DMS 273 (cell line): Measurements from ENCODE around the gene SVOP.
"Not testable (repeated sequence)": the region's sequence is repeated elsewhere in the genome, so short reads cannot be mapped to it uniquely, and the experiment has no call there.

Experiments
- DNase-seq: peaks from one replicate; lab custom pipeline; 2025; ENCODE audit not compliant: unreplicated experiment; lab: John Stamatoyannopoulos, UW

Gene SVOP

DNA sequence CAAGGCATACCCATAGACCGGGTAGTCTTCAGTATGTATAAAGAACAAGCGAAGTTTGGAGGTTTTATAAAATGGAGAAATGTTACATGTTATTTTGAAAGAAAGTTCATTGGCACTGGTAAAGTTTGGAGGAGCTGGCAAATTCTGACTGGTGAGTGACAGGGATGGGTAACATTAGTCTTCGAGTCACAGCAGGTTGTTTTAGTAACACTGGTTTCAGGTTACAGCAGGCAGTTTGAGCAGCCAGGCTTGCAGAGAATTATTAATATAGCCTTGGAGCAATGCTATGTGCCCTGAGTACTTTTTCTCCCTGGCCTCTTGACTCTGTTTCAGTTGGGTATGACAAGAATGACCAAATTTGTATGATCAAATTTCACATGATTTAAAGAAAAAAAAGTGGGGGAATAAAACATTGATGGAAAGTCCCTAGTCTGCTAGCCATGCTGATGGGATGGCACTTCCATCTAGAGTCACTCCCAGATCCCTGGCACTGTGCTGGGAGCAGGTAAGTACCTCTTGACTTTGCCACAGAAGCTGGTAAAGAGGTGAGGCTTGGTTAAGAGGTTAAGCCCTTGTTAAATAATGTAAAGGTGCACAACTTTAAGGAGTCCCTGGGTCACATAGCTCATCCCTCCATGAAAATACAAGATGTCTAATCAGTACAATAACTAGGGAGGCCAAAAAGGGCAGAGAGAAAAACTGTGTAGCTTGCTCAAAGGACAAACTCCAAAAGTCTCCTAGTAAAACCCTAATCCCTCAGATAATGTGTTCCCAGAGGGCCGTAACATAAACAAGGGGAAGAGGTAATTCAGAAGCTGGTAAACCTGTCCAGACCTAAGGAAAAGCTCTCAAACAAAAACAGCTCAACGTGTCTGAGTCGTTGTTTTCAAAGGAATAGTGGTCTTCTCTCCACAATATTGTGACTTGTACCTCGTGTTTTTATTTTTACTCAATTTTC is 12.7 kb upstream of the SVOP start:
- DNase-seq: peak; percentile 46

DNA sequence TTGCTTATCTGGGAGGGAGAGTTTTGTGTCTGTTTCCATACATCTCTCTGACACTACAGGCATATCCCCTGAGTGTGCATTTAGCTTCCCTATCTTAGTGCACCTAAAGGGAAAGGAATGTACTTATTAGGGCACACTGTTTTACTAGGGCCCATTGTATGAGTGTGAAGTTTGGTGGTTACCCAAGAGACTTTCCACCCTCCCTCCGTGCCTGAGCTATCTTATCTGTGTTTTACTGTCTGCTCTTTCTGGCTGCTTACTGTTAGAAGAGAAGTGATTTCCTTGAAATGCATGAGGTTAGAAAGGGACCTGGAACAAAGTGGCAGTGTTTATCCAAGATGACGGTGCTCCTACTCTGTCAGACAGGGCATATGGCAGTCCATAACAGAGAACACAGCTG is 8.5 kb upstream of the SVOP start:
- DNase-seq: no peak

DNA sequence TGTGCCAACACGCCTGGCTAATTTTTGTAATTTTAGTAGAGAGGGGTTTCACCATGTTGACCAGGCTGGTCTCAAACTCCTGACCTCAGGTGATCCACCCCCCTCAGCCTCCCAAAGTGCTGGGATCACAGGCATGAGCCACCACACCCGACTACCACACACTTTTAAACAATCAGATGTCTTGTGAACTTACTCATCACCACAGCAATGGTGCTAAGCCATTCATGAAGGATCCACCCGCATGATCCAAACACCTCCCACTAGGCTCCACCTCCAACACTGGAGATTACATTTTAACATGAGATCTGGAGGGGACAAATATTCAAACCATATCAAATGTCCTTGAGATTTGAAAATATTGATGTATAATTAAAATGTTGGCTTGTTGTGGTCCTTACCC is 7.8 kb upstream of the SVOP start:
- DNase-seq: not testable (repeated sequence)

DNA sequence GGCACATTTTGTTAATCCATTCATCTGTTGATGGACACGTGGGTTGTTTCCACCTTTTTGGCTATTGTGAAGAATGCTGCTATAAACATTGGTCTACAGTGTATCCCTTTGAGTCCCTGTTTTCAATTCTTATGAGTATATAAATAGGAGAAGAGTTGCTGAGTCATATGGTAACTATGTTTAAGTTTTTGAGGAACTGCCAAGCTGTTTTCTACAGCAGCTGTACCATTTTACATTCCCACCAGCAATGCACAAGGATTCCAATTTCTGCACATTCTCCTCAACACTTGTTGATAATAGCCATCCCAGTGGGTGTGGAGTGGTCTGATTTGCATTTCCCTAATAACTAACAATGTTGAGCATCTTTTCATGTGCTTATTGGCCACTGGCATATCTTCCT is 6.9 kb upstream of the SVOP start:
- DNase-seq: peak; percentile 4

DNA sequence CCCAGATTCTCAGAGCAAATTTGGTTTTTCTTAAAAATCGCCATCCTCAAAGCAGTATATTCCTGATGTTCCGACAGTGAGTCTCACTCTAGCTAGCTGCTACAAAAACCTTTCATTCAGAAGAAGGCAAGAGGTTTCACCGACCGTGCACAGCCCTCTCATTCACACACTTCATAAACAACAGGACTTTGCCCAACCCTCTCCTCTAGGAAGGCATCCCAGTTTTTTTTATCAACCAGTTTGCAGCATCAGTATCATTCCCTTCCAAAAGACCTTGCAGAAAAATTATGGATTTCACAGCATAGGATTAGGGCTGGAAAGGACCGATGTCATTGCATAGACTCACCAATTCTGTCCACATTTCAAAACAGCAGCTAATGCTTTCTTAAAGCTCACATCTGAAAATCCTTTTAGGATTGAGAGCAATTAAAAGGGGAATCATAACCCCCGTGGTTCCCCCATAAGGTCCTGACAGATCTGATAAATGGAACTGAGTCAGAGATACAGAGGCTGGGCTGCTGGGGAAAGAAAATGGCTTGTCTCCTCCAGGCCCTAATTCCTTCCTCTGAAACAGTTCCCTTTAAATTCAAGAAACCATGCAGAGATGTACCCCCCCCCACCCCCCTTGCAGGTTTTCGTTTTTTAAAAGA is 597 bp downstream of the SVOP start:
- DNase-seq: no peak

DNA sequence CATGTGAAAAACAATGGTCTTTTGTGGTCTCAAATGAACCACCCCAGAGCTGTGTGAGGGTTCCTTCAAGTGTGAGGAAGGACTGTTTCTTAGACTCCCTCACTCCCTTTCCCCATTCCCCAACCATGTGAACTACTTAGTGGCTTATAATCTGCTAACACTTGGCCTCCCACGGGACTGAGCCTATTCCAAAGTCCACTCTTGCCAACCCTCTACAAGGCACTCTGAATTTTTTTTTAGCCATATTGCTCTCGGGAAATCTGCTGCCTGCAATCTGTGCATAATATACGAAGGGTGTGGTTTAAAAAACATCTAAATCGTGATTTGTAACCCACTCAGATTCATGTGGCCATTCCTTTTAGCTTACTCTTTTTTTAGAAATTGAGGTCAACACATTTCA is 2.6 kb downstream of the SVOP start:
- no peak for DNase-seq

DNA sequence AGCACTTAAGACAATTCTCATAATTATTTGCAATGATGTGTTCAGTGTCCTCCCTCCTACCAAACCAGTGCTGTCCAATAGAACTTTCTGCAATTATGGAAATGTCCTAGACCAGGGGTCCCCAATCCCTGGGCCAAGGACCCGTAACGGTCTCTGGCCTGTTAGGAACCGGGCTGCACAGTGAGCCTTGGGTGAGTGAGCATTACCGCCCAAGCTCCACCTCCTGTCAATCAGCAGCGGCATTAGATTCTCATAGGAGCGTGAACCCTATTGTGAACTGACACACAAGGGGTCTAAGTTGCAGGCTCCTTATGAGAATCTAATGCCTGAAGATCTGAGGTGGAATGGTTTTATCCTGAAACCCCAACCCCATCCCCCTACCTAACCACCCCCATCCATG is 3.9 kb downstream of the SVOP start:
- DNase-seq: no peak

DNA sequence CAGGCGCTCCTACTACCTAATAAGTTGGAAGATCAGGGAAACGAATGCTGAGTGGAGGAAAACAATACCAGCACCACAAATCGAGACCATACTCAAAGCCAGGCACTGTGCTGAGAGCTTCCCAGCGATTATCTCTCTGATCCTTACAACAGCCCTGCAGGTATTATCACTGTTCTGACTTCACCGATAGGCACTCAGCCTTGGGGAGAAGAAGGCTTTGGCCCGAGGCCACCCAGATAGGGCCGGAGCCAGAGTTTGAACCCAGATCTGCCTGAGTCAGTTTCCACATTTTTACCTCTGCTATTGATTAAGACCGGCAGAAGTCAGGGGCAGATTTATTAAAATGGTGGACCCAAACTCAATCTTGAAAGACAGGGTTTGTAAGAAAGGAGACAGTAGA is 4.9 kb downstream of the SVOP start:
- DNase-seq: no peak

DNA sequence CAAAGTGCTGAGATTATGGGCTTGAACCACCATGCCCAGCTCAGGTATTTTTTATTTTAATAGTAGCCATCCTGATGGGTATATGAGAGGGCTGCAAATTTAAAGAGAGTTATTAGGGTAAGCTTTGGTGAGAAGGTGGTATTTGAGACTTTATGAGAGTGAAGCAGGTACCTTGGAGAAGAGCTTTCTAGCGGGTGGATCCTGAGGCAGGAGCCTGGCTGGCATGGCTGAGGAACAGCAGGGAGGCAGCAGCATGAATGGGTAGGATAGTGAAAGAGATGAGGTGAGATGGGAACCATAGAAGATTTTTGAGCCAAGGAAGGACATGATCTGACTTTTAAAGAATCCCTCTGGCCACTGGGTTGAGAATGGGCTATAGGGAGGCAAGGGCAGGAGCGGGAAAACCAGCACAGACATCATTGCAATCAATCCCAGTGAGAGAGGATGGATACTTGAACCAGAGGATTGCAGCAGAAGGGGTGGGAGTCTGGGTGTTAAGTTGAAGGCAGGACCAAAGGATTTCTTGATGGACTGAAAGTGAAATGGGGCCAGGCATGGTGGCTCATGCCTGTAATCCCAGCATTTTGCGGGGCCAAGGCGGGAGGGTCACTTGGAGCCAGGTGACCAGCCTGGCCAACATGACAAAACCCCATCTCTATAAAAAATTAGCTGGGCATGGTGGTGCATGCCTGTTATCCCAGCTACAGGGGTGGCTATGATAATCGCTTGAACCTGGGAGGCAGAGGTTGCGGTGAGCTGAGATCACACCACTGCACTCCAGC is 5.7 kb downstream of the SVOP start:
- DNase-seq: no peak

DNA sequence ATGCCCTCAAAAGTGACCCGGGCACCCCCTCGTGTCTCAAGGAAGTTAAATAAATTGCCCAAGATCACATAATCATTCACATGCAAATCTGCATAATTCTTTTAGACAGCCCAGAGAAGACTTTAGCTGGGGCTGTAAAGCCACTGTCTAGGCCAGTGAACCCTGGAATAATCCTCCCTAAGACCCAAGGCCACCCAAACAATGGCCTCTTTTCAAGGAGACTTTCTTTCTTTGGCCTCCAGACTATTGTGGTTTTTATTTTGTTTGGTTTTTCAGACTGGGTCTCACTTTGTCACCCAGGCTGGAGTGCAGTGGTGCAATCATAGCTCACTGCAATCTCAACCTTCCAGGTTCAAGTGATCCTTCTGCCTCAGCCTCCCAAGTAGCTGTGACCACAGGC is 10.6 kb downstream of the SVOP start:
- DNase-seq: no peak

DNA sequence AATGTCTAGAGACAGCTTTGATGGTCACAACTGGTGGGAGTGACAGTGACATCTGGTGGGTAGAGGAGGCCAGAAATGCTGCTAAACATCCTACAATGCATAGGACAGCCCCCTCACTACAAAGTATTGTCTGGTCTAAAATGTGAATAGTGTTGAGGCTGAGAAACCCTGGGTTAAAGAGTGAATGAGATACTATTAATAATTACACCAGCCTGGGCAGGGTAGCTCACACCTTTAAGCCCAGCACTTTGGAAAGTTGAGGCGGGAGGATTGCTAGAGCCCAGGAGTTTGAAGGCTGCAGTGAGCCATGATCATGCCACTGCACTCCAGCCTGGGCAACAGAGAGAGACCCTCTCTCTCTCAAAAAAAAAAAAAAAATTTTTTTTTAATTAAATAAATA is 11.1 kb downstream of the SVOP start:
- no peak for DNase-seq

DNA sequence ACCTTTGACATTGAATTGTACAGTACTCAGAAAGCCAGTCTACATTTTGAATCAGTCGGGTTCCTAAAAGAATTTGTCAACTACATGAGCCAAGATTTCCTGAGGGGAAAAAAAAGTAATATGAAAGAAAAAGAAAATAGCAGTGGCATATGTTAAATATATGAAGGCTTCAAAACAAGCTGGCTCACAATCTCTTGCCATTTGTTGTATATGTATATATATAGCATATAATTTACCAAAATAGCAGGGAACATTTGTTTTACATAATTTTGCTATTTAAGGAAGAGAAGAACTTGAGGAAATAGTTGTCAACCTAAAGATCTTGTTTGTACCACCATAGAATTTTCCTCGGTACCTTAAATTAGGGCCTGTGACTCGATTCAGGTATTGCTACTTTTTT is 16.9 kb downstream of the SVOP start:
- no peak for DNase-seq

DNA sequence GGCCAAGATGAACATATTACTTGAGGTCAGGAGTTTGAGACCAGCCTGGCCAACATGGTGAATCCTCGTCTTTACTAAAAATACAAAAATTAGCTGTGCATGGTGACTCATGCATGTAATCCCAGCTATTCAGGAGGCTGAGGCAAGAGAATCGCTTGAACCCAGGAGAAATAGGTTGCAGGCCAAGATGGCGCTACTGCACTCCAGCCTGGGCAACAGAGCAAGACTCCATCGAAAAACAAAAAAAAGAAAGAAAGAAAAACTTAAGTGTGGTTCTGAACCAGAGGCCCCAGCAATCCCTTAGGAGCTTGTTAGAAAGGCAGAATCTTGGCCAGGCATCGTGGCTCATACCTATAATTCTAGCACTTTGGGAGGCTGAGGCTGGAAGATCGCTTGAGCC is 24.5 kb downstream of the SVOP start:
- no peak for DNase-seq

DNA sequence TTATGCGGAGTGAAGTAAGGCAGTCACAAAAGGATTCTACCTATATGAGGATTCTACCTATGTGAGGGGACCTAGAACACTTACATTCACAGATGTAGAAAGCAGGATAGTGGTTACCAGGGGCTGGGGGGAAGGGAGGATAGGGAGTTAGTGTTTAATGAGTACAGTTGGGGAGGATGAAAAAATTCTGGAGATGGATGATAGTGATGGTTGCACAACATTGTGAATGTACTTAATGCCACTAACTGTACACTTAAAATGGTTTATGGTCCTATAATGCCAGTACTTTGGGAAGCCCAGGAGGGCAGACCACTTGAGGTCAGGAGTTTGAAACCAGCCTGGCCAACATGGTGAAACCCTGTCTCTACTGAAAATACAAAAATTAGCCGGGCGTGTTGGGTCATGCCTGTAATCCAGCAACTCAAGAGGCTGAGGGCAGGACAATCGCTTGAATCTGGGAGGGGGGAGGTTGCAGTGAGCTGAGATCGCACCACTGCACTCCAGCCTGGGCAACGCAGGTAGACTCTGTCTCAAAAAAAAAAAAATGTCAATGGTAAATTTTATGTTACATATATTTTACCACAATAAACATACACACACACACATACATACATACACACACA is 25.4 kb downstream of the SVOP start:
- DNase-seq: no peak

DNA sequence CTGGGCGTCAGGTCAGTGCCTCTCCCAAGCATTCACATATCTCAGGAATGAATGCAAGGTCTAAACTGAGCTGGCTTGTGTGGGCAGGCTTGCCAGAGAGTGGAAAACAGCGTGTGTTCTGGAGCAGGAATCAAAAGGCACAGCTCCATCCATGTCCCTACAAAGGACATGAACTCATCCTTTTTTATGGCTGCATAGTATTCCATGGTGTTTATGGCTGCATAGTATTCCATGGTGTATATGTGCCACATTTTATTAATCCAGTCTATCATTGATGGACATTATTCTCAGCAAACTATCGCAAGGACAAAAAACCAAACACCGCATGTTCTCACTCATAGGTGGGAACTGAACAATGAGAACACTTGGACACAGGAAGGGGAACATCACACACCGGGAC is 30.8 kb downstream of the SVOP start:
- DNase-seq: not testable (repeated sequence)

DNA sequence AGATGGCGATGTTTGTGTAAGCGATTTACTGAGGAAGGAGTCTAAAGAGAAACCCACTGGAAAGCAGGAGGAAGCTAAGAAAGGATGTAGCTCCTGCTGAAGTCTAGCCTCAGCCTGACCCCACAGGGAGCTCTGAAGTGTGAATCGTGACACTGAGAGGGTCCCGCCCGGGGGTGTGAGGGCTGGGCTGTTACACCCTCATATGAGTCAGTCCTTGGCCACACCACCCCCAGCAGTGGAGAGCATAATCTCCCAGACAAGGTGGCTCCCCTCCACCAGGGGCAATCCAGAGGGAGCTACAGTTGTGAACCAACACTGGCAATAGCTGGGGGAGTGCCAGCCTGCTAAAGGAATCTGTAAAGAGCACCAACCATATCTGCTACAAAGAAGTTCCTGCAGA is 31.5 kb downstream of the SVOP start:
- DNase-seq: no peak

DNA sequence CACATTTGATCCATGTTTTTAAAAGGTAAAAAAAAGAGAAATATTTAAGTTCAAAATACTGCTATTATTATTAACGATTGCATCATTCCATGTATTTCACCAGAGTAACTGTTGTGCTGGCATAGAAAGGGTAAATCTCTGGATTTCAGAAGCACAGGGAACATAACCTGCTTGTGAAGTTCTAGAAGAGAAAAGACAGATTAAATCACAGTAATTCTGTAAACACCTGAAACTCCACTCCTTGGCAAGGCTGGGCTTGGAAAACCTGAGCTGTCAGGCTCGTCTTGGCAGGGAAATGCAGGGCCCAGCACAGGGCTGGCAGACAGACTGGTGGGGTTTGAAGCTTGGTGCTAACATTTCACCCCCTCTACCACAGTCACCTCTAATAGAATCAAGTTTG is 35.1 kb downstream of the SVOP start:
- no peak for DNase-seq

DNA sequence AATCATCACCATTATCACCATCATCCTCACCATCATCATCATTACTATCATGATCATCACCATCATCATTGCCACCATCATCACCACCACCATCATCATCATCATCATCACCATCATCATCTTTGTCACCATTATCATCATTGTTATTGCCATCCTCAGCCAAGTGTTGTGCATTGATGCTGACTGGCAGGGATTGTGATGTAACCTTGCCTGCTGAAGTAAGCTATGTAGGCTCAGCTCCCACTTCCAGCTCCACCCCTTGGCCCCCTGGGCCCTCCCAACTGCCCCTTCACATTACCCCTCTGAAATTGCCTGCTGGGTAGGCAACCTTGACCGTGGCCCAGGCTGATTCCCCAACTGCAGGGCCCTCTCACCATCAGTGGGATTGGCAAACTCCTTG is 37.6 kb downstream of the SVOP start:
- DNase-seq: no peak

DNA sequence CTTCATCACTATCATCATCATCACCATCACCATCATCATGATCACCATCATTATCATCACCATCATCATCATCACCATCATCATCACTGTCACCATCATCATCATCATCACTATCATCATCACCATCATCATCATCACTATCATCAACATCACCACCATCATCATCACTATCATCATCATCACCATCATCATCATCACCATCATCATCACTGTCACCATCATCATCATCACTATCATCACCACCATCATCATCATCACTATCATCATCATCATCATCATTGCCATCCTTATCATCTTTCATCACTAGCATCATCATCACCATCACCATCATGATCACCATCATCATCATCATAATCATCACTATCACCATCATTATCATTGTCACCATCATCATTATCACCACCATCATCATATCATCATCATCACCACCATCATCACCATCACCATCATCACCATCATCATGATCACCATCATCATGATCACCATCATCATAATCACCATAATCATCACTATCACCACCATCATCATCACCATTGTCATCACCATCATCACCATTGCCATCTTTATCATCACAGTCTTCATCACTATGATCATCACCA is 38.1 kb downstream of the SVOP start:
- no peak for DNase-seq

DNA sequence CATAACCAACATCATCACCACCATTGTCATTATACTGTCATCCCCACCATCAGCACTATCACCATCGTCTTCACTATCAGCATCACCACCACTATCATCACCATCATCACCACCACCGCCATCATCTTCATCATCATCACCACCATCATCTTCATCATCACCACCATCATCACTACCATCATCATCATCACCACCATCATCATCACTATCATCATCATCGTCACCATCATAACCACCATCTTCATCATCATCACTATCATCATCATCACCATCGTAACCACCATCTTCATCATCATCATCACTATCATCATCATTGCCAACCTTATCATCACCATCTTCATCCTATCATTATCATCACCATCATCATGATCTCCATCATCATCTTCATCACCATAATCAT is 39.0 kb downstream of the SVOP start:
- no peak for DNase-seq
